Measurements from ENCODE around the gene BCS1L.
A peak's percentile ranks its signal among the peaks of the same experiment; 100 is the strongest.

- TF ChIP-seq POLR2AphosphoS5 (IDR thresholded peaks at IDR 0.05; ENCODE audit: low read depth, low read length), result peak; percentile 70
- TF ChIP-seq POLR2A (IDR thresholded peaks at IDR 0.05; ENCODE audit: low read depth, low read length), result peak; percentile 87
- peak; percentile 86 for TF ChIP-seq TAF1 (IDR thresholded peaks at IDR 0.05; ENCODE audit: borderline replicate concordance, low read depth, low read length)
Observed at GRCh38 chr2:218671654-218672566, 12.4 kb downstream of the BCS1L start, which contains the start of the genes RNF25 and STK36.
